Osteocyte (in vitro differentiated cells): ENCODE results near the gene BRINP1. TPM values are rescaled to one million over a fixed set of nuclear protein-coding genes. Genes with fewer than 3 reads are reported as not detected.

ENCODE experiments used
- DNase-seq: peaks from one replicate; pipeline ENCODE4 v3.0.0; 2021; ENCODE audit warnings: mixed read lengths; ENCODE audit not compliant: unreplicated experiment; ENCODE audit errors: extremely low spot score
- H3K27ac Mint-ChIP-seq: one replicate; pipeline ENCODE4 v1.8.0; 2021; ENCODE audit warnings: mild to moderate bottlenecking, mixed read lengths; ENCODE audit not compliant: unreplicated experiment
- H3K27me3 Mint-ChIP-seq: one replicate; pipeline ENCODE4 v1.8.0; 2021; ENCODE audit warnings: mixed read lengths; ENCODE audit not compliant: unreplicated experiment
- H3K36me3 Mint-ChIP-seq: one replicate; pipeline ENCODE4 v1.8.0; 2021; ENCODE audit warnings: mixed read lengths; ENCODE audit not compliant: unreplicated experiment
- H3K4me1 Mint-ChIP-seq: one replicate; pipeline ENCODE4 v1.8.0; 2021; ENCODE audit warnings: mixed read lengths; ENCODE audit not compliant: unreplicated experiment
- H3K4me3 Mint-ChIP-seq: one replicate; pipeline ENCODE4 v1.8.0; 2021; ENCODE audit warnings: mild to moderate bottlenecking, moderate library complexity, mixed read lengths; ENCODE audit not compliant: unreplicated experiment
- H3K9me3 Mint-ChIP-seq: one replicate; pipeline ENCODE4 v1.8.0; 2021; ENCODE audit warnings: mixed read lengths; ENCODE audit not compliant: unreplicated experiment
- CTCF ChIP-seq: fragments of 200-600 bp; sonication (generic); IDR thresholded peaks from 2 replicates; pipeline ENCODE4 v1.5.0; 2021; ENCODE audit warnings: antibody characterized with exemption, mild to moderate bottlenecking, moderate library complexity
- total RNA-seq: library from RNA; stranded (reverse); gene quantifications from 2 replicates; pipeline ENCODE4 v1.2.1, GENCODE V29; 2021

The BRINP1 gene
- total RNA-seq, 1 donor from 2014 or later: 0.16 TPM

GRCh38 chr9:119166096-119166495 is 203.1 kb downstream of the BRINP1 start:
- TF ChIP-seq CTCF: no peak
- Mint-ChIP-seq H3K36me3 (no peaks in the 10 kb centered on the region), H3K4me1 (no peaks in the 10 kb centered on the region), H3K9me3 (peaks cover 18% of the 10 kb centered on the region), H3K27ac (no peak overlapping the region), H3K27me3 (no peaks in the 10 kb centered on the region), H3K4me3 (no peak overlapping the region)
- no peak for DNase-seq

- Mint-ChIP-seq H3K4me1 (no peaks in the 10 kb centered on the region), H3K27me3 (no peaks in the 10 kb centered on the region), H3K36me3 (no peaks in the 10 kb centered on the region), H3K4me3 (no peak overlapping the region), H3K9me3 (peaks cover 18% of the 10 kb centered on the region), H3K27ac (no peak overlapping the region)
- no peak for TF ChIP-seq CTCF
- DNase-seq: no peak
Measured at GRCh38 chr9:119165131-119165530, 204.1 kb downstream of the BRINP1 start.

GRCh38 chr9:119164716-119165115 is 204.5 kb downstream of the BRINP1 start:
- no peaks in the 10 kb centered on the region for H3K4me1 Mint-ChIP-seq
- H3K36me3 Mint-ChIP-seq: no peaks in the 10 kb centered on the region
- no peak for TF ChIP-seq CTCF
- DNase-seq: no peak
- peaks cover 18% of the 10 kb centered on the region for H3K9me3 Mint-ChIP-seq
- no peak overlapping the region for H3K4me3 Mint-ChIP-seq
- H3K27ac Mint-ChIP-seq: no peak overlapping the region
- no peaks in the 10 kb centered on the region for H3K27me3 Mint-ChIP-seq

DNA sequence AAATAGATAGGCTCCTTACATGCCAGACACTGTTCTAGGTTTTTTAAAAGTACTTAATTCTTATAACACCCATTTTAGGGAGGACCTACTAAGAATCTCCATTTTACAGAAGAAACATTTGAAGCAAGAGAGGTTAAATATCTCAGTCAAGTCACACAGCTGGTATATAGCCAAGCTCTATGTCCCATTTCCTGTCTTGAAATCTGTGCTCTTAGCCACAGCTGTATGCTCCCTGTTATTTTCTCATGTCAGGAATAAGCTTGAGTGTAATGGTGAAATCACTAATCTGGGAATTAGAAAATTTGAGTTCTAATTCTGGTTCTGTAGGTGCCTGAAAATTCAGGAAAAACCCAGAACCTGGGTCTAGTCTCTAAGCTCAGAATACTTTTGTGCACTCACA is 208.7 kb downstream of the BRINP1 start:
- Mint-ChIP-seq H3K27me3 (no peaks in the 10 kb centered on the region), H3K9me3 (peaks cover 10% of the 10 kb centered on the region)
- TF ChIP-seq CTCF: no peak

DNA sequence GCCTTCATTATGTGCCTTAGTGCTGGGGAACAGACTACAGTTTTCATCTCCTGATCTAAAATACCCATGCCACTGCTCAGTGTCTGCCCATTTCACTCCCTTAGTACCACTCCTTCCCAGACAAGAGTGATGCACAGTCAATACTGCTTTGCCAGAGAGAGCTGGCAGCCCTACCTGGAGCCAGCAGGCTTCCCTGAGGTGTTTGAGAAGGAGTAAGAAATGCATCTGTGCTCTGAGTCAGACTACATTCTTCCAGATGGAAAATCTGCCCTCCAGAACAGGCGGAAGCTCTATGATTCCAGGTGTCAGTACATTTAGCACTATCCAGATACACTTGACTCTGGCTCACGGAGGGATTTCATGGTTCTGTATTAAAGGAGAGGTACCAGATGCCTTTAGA is 209.8 kb downstream of the BRINP1 start:
- Mint-ChIP-seq H3K4me1 (no peaks in the 10 kb centered on the region), H3K4me3 (no peak overlapping the region), H3K27ac (no peak overlapping the region), H3K27me3 (no peaks in the 10 kb centered on the region), H3K9me3 (peaks cover 17% of the 10 kb centered on the region), H3K36me3 (no peaks in the 10 kb centered on the region)
- no peak for DNase-seq
- no peak for TF ChIP-seq CTCF

More for the DNA sequence above, 208.7 kb downstream of the BRINP1 start:
- H3K4me1 Mint-ChIP-seq: no peaks in the 10 kb centered on the region
- H3K4me3 Mint-ChIP-seq: no peak overlapping the region
- H3K36me3 Mint-ChIP-seq: no peaks in the 10 kb centered on the region
- no peak overlapping the region for H3K27ac Mint-ChIP-seq
- DNase-seq: no peak
